Vagina (tissue), 2 donors: ENCODE data around the gene NRP1. TPM values are rescaled to one million over a fixed set of nuclear protein-coding genes. Genes with fewer than 3 reads are reported as not detected.

Experiments used
- DNase-seq, 2 donors: peaks; one replicate each; pipeline ENCODE4 v3.0.0-alpha.2; 2017; ENCODE audit errors: extremely low spot score in 2 of 2
- H3K27ac ChIP-seq: fragments of 200-600 bp; sonication (generic); one replicate; pipeline ENCODE4 v1.5.1; 2019
- H3K27me3 ChIP-seq: fragments of 200-600 bp; sonication (generic); one replicate; pipeline ENCODE4 v1.5.1; 2019
- H3K36me3 ChIP-seq, 2 donors: fragments of 200-600 bp; sonication (generic); one replicate each; pipeline ENCODE4 v1.5.1; 2017 to 2019
- H3K4me1 ChIP-seq: fragments of 200-600 bp; sonication (generic); one replicate; pipeline ENCODE4 v1.5.1; 2019
- H3K4me3 ChIP-seq, 2 donors: fragments of 200-600 bp; sonication (generic); 1 replicate in 1 of 2; 2 replicates in 1 of 2; pipeline ENCODE4 v1.5.1; 2016 to 2019
- H3K9me3 ChIP-seq: fragments of 200-600 bp; sonication (generic); one replicate; pipeline ENCODE4 v1.5.1; 2019
- CTCF ChIP-seq, 3 experiments: fragments of 450-650 bp in 2 of 3; fragments of 200-600 bp in 1 of 3; sonication (generic) in 1 of 3; IDR thresholded peaks; one replicate each; pipeline ENCODE4 v1.5.1; 2017 to 2019; ENCODE audit warnings: antibody characterized with exemption in 3 of 3, mild to moderate bottlenecking in 2 of 3, moderate library complexity in 2 of 3
- POLR2A ChIP-seq, 2 donors: fragments of 450-650 bp; IDR thresholded peaks; one replicate each; pipeline ENCODE4 v1.6.1; 2017; ENCODE audit warnings: antibody characterized with exemption in 2 of 2, mild to moderate bottlenecking in 2 of 2, moderate library complexity in 2 of 2
- POLR2AphosphoS5 ChIP-seq, 2 donors: sonication (generic); formaldehyde crosslinking; IDR thresholded peaks; one replicate each; pipeline ENCODE4 v1.9.0; 2017; ENCODE audit warnings: antibody characterized with exemption in 2 of 2, mild to moderate bottlenecking in 2 of 2, low read depth in 1 of 2; ENCODE audit not compliant: insufficient read depth in 1 of 2
- intact Hi-C: fragments of 100-400 bp; cut with DNase I; formaldehyde crosslinking; loops from one replicate; pipeline ENCODE4 v1.15.1; 2023
- total RNA-seq: library from RNA; depleted of rRNA; stranded (reverse); fragments of >200 nt; gene quantifications from one replicate; pipeline ENCODE4 v1.2.3, GENCODE V29; 2016

Gene NRP1
- total RNA-seq, 1 donor from 2014 or later, result 52.5 TPM

GRCh38 chr10:33370434-33370930, 36.0 kb upstream of the NRP1 start:
- H3K36me3 ChIP-seq, result no peaks in the 10 kb centered on the region
- intact Hi-C loops, result no loop called here
- no peak overlapping the region for H3K4me3 ChIP-seq
- no peaks in the 10 kb centered on the region for H3K4me1 ChIP-seq
- no peak overlapping the region for H3K27ac ChIP-seq
- H3K27me3 ChIP-seq, result no peaks in the 10 kb centered on the region
- no peaks in the 10 kb centered on the region for H3K9me3 ChIP-seq
- no peak for DNase-seq
- no peak for TF ChIP-seq CTCF (IDR thresholded peaks at IDR 0.05)

GRCh38 chr10:33368086-33368485, 33.6 kb upstream of the NRP1 start:
- intact Hi-C loops, result no loop called here
- Histone ChIP-seq H3K4me1 (no peaks in the 10 kb centered on the region), H3K27ac (no peak overlapping the region), H3K27me3 (no peaks in the 10 kb centered on the region), H3K4me3 (no peak overlapping the region), H3K36me3 (no peaks in the 10 kb centered on the region), H3K9me3 (no peaks in the 10 kb centered on the region)
- TF ChIP-seq CTCF (IDR thresholded peaks at IDR 0.05) (no peak), POLR2A (IDR thresholded peaks at IDR 0.05) (no peak), POLR2AphosphoS5 (IDR thresholded peaks at IDR 0.05; ENCODE audit: insufficient read depth in 1 of 2, low read depth in 1 of 2) (no peak)
- DNase-seq, result no peak

- no peak overlapping the region for H3K4me3 ChIP-seq
- no peaks in the 10 kb centered on the region for H3K36me3 ChIP-seq
- intact Hi-C loops, result no loop called here
- H3K27me3 ChIP-seq, result no peaks in the 10 kb centered on the region
- DNase-seq, result no peak
- no peaks in the 10 kb centered on the region for H3K9me3 ChIP-seq
- H3K4me1 ChIP-seq, result no peaks in the 10 kb centered on the region
- TF ChIP-seq POLR2A (IDR thresholded peaks at IDR 0.05), result no peak
- no peak for TF ChIP-seq POLR2AphosphoS5 (IDR thresholded peaks at IDR 0.05; ENCODE audit: insufficient read depth in 1 of 2, low read depth in 1 of 2)
- no peak for TF ChIP-seq CTCF (IDR thresholded peaks at IDR 0.05)
- no peak overlapping the region for H3K27ac ChIP-seq
These were observed 31.5 kb upstream of the NRP1 start for GRCh38 chr10:33365871-33366411.

- intact Hi-C loops, result no loop called here
- no peaks in the 10 kb centered on the region for H3K9me3 ChIP-seq
- no peak overlapping the region for H3K27ac ChIP-seq
- no peaks in the 10 kb centered on the region for H3K4me1 ChIP-seq
- H3K27me3 ChIP-seq, result no peaks in the 10 kb centered on the region
- no peak for TF ChIP-seq POLR2AphosphoS5 (IDR thresholded peaks at IDR 0.05; ENCODE audit: insufficient read depth in 1 of 2, low read depth in 1 of 2)
- no peak for TF ChIP-seq CTCF (IDR thresholded peaks at IDR 0.05)
- TF ChIP-seq POLR2A (IDR thresholded peaks at IDR 0.05), result no peak
- DNase-seq, result no peak
- no peaks in the 10 kb centered on the region for H3K36me3 ChIP-seq
- no peak overlapping the region for H3K4me3 ChIP-seq
These were observed 30.8 kb upstream of the NRP1 start for GRCh38 chr10:33365301-33365700.

- Histone ChIP-seq H3K27me3 (no peaks in the 10 kb centered on the region), H3K27ac (no peak overlapping the region), H3K36me3 (no peaks in the 10 kb centered on the region), H3K4me1 (no peaks in the 10 kb centered on the region), H3K9me3 (no peaks in the 10 kb centered on the region), H3K4me3 (no peak overlapping the region)
- DNase-seq, result no peak
- TF ChIP-seq POLR2AphosphoS5 (IDR thresholded peaks at IDR 0.05; ENCODE audit: insufficient read depth in 1 of 2, low read depth in 1 of 2) (no peak), CTCF (IDR thresholded peaks at IDR 0.05) (no peak), POLR2A (IDR thresholded peaks at IDR 0.05) (no peak)
- intact Hi-C loops, result no loop called here
These were observed 28.6 kb upstream of the NRP1 start for GRCh38 chr10:33363106-33363505.
